ENCODE measurements around the gene COPZ1. TPM values are rescaled to one million over a fixed set of nuclear protein-coding genes. Genes with fewer than 3 reads are reported as not detected.
"Not testable (repeated sequence)": the region's sequence is repeated elsewhere in the genome, so short reads cannot be mapped to it uniquely, and the experiment has no call there.

The COPZ1 gene
- total and polyA plus RNA-seq, 2 donors (not counting 1 experiment from before 2014, with no cell fraction given) = 97.9 to 305 TPM

GRCh38 chr12:54280468-54281260, 44.3 kb upstream of the COPZ1 start, which contains the start of gene HNRNPA1:
TSS of gene HNRNPA1 (plus strand) at chr12:54280726. CDS start at chr12:54280808, 82 bp downstream.
- H4K20me1 ChIP-seq (ENCODE audit: control insufficient read depth, extremely low read depth, insufficient read depth, low read length) = peaks cover 3% of the 10 kb centered on the region
- H3K4me3 ChIP-seq (replicated peaks in 1 of 4; ENCODE audit: control extremely low read depth in 1 of 4, insufficient read depth in 1 of 4, low read depth in 3 of 4, low read length in 4 of 4) = peak within 1 kb of the TSS; percentile 81 to 99 (median 94)
- DNase-seq (ENCODE audit: low read depth in 2 of 2) = peak; percentile 100

GRCh38 chr12:54281261-54281638, 43.7 kb upstream of the COPZ1 start:
- peak overlapping the region; percentile 99 for H3K27ac ChIP-seq (ENCODE audit: insufficient read depth, low read length)
- H4K20me1 ChIP-seq (ENCODE audit: control insufficient read depth, extremely low read depth, insufficient read depth, low read length); H3K27me3 ChIP-seq (ENCODE audit: control insufficient read depth, insufficient read depth, low read length); H2AFZ ChIP-seq (ENCODE audit: low read length); H3K4me1 ChIP-seq (ENCODE audit: control insufficient read depth, extremely low read depth, insufficient read depth, low read length); DNase-seq (ENCODE audit: low read depth in 2 of 2); H3K9me3 ChIP-seq (ENCODE audit: control insufficient read depth, insufficient read depth, low read depth, low read length): not testable (repeated sequence)
- peak overlapping the region; percentile 85 for H3K4me2 ChIP-seq (ENCODE audit: extremely low read depth, insufficient read depth, low read length)
- H3K9ac ChIP-seq (ENCODE audit: insufficient read depth, low read length) = peak overlapping the region; percentile 89
- H3K79me2 ChIP-seq (ENCODE audit: control insufficient read depth, insufficient read depth, low read length) = peaks cover 76% of the 10 kb centered on the region
- H3K36me3 ChIP-seq (ENCODE audit: control insufficient read depth, insufficient read depth, low read length) = peaks cover 13% of the 10 kb centered on the region
- peak overlapping the region; percentile 81 to 99 (median 94) for H3K4me3 ChIP-seq (replicated peaks in 1 of 4; ENCODE audit: control extremely low read depth in 1 of 4, insufficient read depth in 1 of 4, low read depth in 3 of 4, low read length in 4 of 4)

More at GRCh38 chr12:54280468-54281260, 44.3 kb upstream of the COPZ1 start, which contains the start of gene HNRNPA1:
- Histone ChIP-seq H3K4me2 (ENCODE audit: extremely low read depth, insufficient read depth, low read length) (peak within 1 kb of the TSS; percentile 96), H3K27ac (ENCODE audit: insufficient read depth, low read length) (peak within 1 kb of the TSS; percentile 99), H3K36me3 (ENCODE audit: control insufficient read depth, insufficient read depth, low read length) (peaks cover 10% of the 10 kb centered on the region), H3K4me1 (ENCODE audit: control insufficient read depth, extremely low read depth, insufficient read depth, low read length) (peaks cover 8% of the 10 kb centered on the region), H3K9me3 (ENCODE audit: control insufficient read depth, insufficient read depth, low read depth, low read length) (no peaks in the 10 kb centered on the region), H3K79me2 (ENCODE audit: control insufficient read depth, insufficient read depth, low read length) (peaks cover 79% of the 10 kb centered on the region), H3K9ac (ENCODE audit: insufficient read depth, low read length) (peak within 1 kb of the TSS; percentile 89), H3K27me3 (ENCODE audit: control insufficient read depth, insufficient read depth, low read length) (no peaks in the 10 kb centered on the region), H2AFZ (ENCODE audit: low read length) (peak within 1 kb of the TSS; percentile 94)
- no peak for TF ChIP-seq EZH2 (IDR thresholded peaks at IDR 0.05; ENCODE audit: low read length, missing control alignments)
- TF ChIP-seq, protein P1, sequence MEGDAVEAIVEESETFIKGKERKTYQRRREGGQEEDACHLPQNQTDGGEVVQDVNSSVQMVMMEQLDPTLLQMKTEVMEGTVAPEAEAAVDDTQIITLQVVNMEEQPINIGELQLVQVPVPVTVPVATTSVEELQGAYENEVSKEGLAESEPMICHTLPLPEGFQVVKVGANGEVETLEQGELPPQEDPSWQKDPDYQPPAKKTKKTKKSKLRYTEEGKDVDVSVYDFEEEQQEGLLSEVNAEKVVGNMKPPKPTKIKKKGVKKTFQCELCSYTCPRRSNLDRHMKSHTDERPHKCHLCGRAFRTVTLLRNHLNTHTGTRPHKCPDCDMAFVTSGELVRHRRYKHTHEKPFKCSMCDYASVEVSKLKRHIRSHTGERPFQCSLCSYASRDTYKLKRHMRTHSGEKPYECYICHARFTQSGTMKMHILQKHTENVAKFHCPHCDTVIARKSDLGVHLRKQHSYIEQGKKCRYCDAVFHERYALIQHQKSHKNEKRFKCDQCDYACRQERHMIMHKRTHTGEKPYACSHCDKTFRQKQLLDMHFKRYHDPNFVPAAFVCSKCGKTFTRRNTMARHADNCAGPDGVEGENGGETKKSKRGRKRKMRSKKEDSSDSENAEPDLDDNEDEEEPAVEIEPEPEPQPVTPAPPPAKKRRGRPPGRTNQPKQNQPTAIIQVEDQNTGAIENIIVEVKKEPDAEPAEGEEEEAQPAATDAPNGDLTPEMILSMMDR (conservative IDR thresholded peaks at IDR 0.05 in 1 of 2, IDR thresholded peaks at IDR 0.05 in 1 of 2; ENCODE audit: low read depth in 1 of 2, low read length in 2 of 2) = no peak

GRCh38 chr12:54281694-54282093, 43.2 kb upstream of the COPZ1 start:
- peak overlapping the region; percentile 89 for H3K9ac ChIP-seq (ENCODE audit: insufficient read depth, low read length)
- H3K27ac ChIP-seq (ENCODE audit: insufficient read depth, low read length) = peak overlapping the region; percentile 99
- not testable (repeated sequence) for H2AFZ ChIP-seq (ENCODE audit: low read length); H4K20me1 ChIP-seq (ENCODE audit: control insufficient read depth, extremely low read depth, insufficient read depth, low read length); H3K4me1 ChIP-seq (ENCODE audit: control insufficient read depth, extremely low read depth, insufficient read depth, low read length); H3K9me3 ChIP-seq (ENCODE audit: control insufficient read depth, insufficient read depth, low read depth, low read length); H3K27me3 ChIP-seq (ENCODE audit: control insufficient read depth, insufficient read depth, low read length); DNase-seq (ENCODE audit: low read depth in 2 of 2)
- peak overlapping the region; percentile 85 for H3K4me2 ChIP-seq (ENCODE audit: extremely low read depth, insufficient read depth, low read length)
- H3K4me3 ChIP-seq (replicated peaks in 1 of 4; ENCODE audit: control extremely low read depth in 1 of 4, insufficient read depth in 1 of 4, low read depth in 3 of 4, low read length in 4 of 4) = peak overlapping the region; percentile 81 to 99 (median 94)
- H3K79me2 ChIP-seq (ENCODE audit: control insufficient read depth, insufficient read depth, low read length) = peaks cover 72% of the 10 kb centered on the region
- peaks cover 13% of the 10 kb centered on the region for H3K36me3 ChIP-seq (ENCODE audit: control insufficient read depth, insufficient read depth, low read length)
